ENCODE measurements around the gene RXFP4.

The RXFP4 gene

DNA sequence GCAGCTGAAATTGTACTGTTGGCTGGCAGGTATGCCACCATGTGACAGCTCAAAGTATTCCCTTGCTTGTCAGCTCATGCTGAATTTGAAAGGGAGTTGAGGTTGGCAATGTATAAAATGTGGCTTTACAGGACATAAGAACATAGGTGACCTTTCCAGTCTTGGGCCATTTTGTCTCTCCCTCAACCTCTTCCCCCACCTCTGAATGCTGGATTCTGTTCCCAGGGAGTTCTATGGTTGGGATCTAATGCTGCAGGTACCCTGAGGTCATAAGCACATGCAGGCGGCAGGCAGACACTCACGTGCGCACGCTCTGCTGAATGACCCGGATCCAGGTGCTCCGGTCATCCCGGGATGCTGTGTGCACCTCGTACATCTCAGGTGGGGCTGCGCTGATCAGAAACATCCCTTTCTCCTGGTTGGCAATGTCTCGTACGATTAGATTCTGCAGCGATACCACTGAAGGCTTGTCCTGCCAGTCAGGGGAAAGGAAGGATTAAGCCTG is 16.0 kb downstream of the RXFP4 start:
- H3K36me3 Mint-ChIP-seq, result peaks cover 63% of the 10 kb centered on the region
- H3K4me1 Mint-ChIP-seq, result peaks cover 21% of the 10 kb centered on the region
- H3K9me3 Mint-ChIP-seq, result no peaks in the 10 kb centered on the region
- H3K27me3 Mint-ChIP-seq, result no peaks in the 10 kb centered on the region
- H3K27ac Mint-ChIP-seq, result peak overlapping the region; percentile 61
- no peak overlapping the region for H3K4me3 Mint-ChIP-seq
- DNase-seq, result no peak
- CTCF ChIA-PET, result interaction anchor here (0.8 to 1.2 kb wide), 4 partner anchors 11 to 32 kb away, joined by 3 to 4 read pairs (median 4); no protein-coding TSS in a partner anchor

GRCh38 chr1:155960081-155960745 is 18.8 kb downstream of the RXFP4 start:
- CTCF ChIA-PET, result no interaction called here
- peaks cover 30% of the 10 kb centered on the region for H3K4me1 Mint-ChIP-seq
- peaks cover 62% of the 10 kb centered on the region for H3K36me3 Mint-ChIP-seq
- H3K9me3 Mint-ChIP-seq, result no peaks in the 10 kb centered on the region
- H3K27ac Mint-ChIP-seq, result no peak overlapping the region
- no peaks in the 10 kb centered on the region for H3K27me3 Mint-ChIP-seq
- no peak overlapping the region for H3K4me3 Mint-ChIP-seq
- DNase-seq, result no peak

- no peaks in the 10 kb centered on the region for H3K27me3 Mint-ChIP-seq
- no peak overlapping the region for H3K4me3 Mint-ChIP-seq
- peaks cover 42% of the 10 kb centered on the region for H3K4me1 Mint-ChIP-seq
- H3K9me3 Mint-ChIP-seq, result no peaks in the 10 kb centered on the region
- peak overlapping the region; percentile 60 for H3K27ac Mint-ChIP-seq
- DNase-seq, result no peak
- CTCF ChIA-PET, result interaction anchor here (0.6 to 1.5 kb wide), 4 partner anchors 14 to 110 kb away, joined by 3 to 5 read pairs (median 4); partner anchors contain the start of gene ARHGEF2
- peaks cover 73% of the 10 kb centered on the region for H3K36me3 Mint-ChIP-seq
These were observed 20.5 kb downstream of the RXFP4 start for GRCh38 chr1:155961937-155962336.

GRCh38 chr1:155962599-155963211 is 21.3 kb downstream of the RXFP4 start:
- peaks cover 70% of the 10 kb centered on the region for H3K36me3 Mint-ChIP-seq
- no peak overlapping the region for H3K27ac Mint-ChIP-seq
- peaks cover 50% of the 10 kb centered on the region for H3K4me1 Mint-ChIP-seq
- H3K27me3 Mint-ChIP-seq, result no peaks in the 10 kb centered on the region
- H3K4me3 Mint-ChIP-seq, result no peak overlapping the region
- CTCF ChIA-PET, result interaction anchor here (0.6 to 1.3 kb wide), 5 partner anchors 13 to 111 kb away, joined by 3 to 4 read pairs (median 3); partner anchors contain the start of gene ARHGEF2
- DNase-seq, result no peak
- H3K9me3 Mint-ChIP-seq, result no peaks in the 10 kb centered on the region

- DNase-seq, result no peak
- no peak overlapping the region for H3K4me3 Mint-ChIP-seq
- no peaks in the 10 kb centered on the region for H3K27me3 Mint-ChIP-seq
- peaks cover 65% of the 10 kb centered on the region for H3K4me1 Mint-ChIP-seq
- H3K36me3 Mint-ChIP-seq, result peaks cover 78% of the 10 kb centered on the region
- H3K9me3 Mint-ChIP-seq, result no peaks in the 10 kb centered on the region
- peak overlapping the region; percentile 43 for H3K27ac Mint-ChIP-seq
- CTCF ChIA-PET, result no interaction called here
These were observed 22.8 kb downstream of the RXFP4 start for GRCh38 chr1:155964193-155964592.

DNA sequence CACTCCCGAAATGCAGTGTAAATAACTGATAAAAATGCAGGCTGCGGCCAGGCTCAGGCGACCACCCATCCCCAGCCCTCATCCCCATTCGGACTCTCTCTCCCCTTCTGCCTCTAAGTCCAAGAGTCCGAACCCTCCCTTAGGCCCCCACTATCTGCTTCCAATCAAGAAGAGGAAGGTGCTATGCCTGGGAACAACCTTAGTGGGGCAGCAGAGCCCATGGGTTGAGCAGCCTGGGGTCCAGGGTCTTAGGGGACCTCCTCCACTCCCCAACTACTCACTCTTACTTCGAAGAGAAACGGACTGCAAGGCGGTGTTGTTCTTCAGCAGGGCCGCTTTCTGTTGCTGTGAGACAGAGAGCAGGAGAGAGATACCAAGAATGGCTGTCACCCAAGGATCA is 24.7 kb downstream of the RXFP4 start:
- Mint-ChIP-seq H3K36me3 (peaks cover 75% of the 10 kb centered on the region), H3K9me3 (no peaks in the 10 kb centered on the region), H3K4me3 (no peak overlapping the region), H3K4me1 (peaks cover 75% of the 10 kb centered on the region), H3K27ac (peak overlapping the region; percentile 89), H3K27me3 (no peaks in the 10 kb centered on the region)
- CTCF ChIA-PET, result interaction anchor here (1.0 to 1.6 kb wide), 6 partner anchors 9 to 46 kb away, joined by 3 to 5 read pairs (median 4); partner anchors contain the start of gene ARHGEF2
- no peak for DNase-seq

GRCh38 chr1:155966750-155967149 is 25.3 kb downstream of the RXFP4 start:
- H3K36me3 Mint-ChIP-seq, result peaks cover 70% of the 10 kb centered on the region

GRCh38 chr1:155967341-155968050 is 26.1 kb downstream of the RXFP4 start:
- DNase-seq, result peak; percentile 60
- H3K36me3 Mint-ChIP-seq, result peaks cover 68% of the 10 kb centered on the region
- peak overlapping the region; percentile 63 for H3K4me3 Mint-ChIP-seq
- H3K27me3 Mint-ChIP-seq, result no peaks in the 10 kb centered on the region
- CTCF ChIA-PET, result interaction anchor here (1.0 to 3.2 kb wide), 9 partner anchors 7 to 30 kb away, joined by 3 to 22 read pairs (median 3); partner anchors contain the start of gene ARHGEF2
- H3K9me3 Mint-ChIP-seq, result no peaks in the 10 kb centered on the region
- peaks cover 77% of the 10 kb centered on the region for H3K4me1 Mint-ChIP-seq
- H3K27ac Mint-ChIP-seq, result peak overlapping the region; percentile 89

More at GRCh38 chr1:155966750-155967149, 25.3 kb downstream of the RXFP4 start:
- no peak for DNase-seq
- peaks cover 77% of the 10 kb centered on the region for H3K4me1 Mint-ChIP-seq
- CTCF ChIA-PET, result interaction anchor here (1.0 to 3.2 kb wide), 8 partner anchors 8 to 29 kb away, joined by 3 to 22 read pairs (median 4); partner anchors contain the start of gene ARHGEF2
- H3K27me3 Mint-ChIP-seq, result no peaks in the 10 kb centered on the region
- H3K9me3 Mint-ChIP-seq, result no peaks in the 10 kb centered on the region
- peak overlapping the region; percentile 89 for H3K27ac Mint-ChIP-seq
- H3K4me3 Mint-ChIP-seq, result peak overlapping the region; percentile 40

DNA sequence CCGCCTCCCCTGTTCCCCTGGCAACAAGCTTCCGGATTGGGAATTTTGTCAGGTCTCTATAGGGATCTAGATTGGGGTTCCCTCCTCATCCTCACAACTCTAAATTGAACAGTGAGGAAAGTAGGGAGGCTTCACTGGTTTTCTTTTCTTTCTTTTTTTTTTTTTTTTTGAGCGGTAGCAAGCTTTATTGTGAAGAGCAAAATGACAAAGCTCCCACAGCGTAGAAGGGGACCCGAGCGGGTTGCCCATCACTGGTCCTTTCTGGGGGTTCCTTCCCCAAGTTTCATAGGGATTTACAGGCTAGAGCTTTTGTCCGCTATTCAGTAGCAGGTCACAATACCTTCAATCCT is 26.6 kb downstream of the RXFP4 start:
- peaks cover 77% of the 10 kb centered on the region for H3K4me1 Mint-ChIP-seq
- DNase-seq, result no peak
- H3K27ac Mint-ChIP-seq, result peak overlapping the region; percentile 89
- CTCF ChIA-PET, result interaction anchor here (1.0 to 3.2 kb wide), 6 partner anchors 9 to 30 kb away, joined by 3 to 22 read pairs (median 3); partner anchors contain the start of gene ARHGEF2
- no peaks in the 10 kb centered on the region for H3K27me3 Mint-ChIP-seq
- H3K36me3 Mint-ChIP-seq, result peaks cover 68% of the 10 kb centered on the region
- H3K9me3 Mint-ChIP-seq, result no peaks in the 10 kb centered on the region
- H3K4me3 Mint-ChIP-seq, result peak overlapping the region; percentile 63

DNA sequence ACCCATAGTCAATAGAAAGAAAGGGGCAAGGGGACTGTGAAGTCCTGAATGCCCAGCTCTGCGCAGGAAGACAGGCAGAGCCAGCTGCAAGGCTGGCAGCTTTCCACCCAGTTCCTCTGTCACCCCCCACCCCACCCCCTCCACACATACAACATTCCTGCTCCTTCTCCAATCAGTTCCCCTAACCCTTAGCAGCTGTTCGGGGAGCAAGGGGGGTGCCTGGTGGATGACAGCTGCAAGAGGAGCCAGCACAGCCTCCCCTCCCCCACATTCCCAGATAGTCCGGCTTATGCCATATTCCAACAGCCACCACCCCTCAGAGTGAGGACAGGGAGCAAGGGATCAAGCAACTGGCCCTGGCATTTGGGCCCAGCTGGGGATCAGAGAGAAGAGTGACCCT is 27.2 kb downstream of the RXFP4 start:
- Mint-ChIP-seq H3K36me3 (peaks cover 73% of the 10 kb centered on the region), H3K27ac (peak overlapping the region; percentile 89), H3K27me3 (no peaks in the 10 kb centered on the region), H3K4me3 (peak overlapping the region; percentile 19), H3K9me3 (no peaks in the 10 kb centered on the region), H3K4me1 (peaks cover 83% of the 10 kb centered on the region)
- no peak for DNase-seq
- CTCF ChIA-PET, result interaction anchor here (1.0 to 3.2 kb wide), 4 partner anchors 9 to 31 kb away, joined by 3 to 22 read pairs (median 10); partner anchors contain the start of gene ARHGEF2

DNA sequence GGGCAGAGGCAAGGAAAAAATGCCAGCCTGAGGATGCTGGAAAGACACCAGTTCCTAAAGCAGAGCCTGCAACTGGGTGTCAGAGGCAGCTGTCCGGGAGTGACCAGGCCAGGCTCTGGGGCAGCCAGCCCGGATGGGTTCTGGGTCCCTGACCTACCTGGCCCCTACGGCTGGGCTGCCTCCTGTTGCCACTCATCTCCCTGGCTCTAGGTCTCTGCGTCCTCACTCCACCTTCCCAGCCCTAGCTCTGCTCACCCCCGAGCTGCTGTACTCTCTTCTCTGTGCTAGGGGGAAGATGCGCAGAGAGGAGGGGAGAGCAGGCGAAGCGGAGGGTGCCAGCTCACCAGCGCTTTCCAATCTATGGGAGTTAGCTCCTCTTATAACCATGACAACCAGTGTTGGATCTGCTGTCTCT is 27.9 kb downstream of the RXFP4 start:
- H3K4me1 Mint-ChIP-seq, result peaks cover 89% of the 10 kb centered on the region
- no peak overlapping the region for H3K4me3 Mint-ChIP-seq
- H3K27me3 Mint-ChIP-seq, result no peaks in the 10 kb centered on the region
- peaks cover 73% of the 10 kb centered on the region for H3K36me3 Mint-ChIP-seq
- peak overlapping the region; percentile 77 for H3K27ac Mint-ChIP-seq
- CTCF ChIA-PET, result interaction anchor here (1.0 to 3.2 kb wide), 2 partner anchors 9 to 20 kb away, joined by 3 to 22 read pairs; partner anchors contain the start of gene ARHGEF2
- H3K9me3 Mint-ChIP-seq, result no peaks in the 10 kb centered on the region
- no peak for DNase-seq

DNA sequence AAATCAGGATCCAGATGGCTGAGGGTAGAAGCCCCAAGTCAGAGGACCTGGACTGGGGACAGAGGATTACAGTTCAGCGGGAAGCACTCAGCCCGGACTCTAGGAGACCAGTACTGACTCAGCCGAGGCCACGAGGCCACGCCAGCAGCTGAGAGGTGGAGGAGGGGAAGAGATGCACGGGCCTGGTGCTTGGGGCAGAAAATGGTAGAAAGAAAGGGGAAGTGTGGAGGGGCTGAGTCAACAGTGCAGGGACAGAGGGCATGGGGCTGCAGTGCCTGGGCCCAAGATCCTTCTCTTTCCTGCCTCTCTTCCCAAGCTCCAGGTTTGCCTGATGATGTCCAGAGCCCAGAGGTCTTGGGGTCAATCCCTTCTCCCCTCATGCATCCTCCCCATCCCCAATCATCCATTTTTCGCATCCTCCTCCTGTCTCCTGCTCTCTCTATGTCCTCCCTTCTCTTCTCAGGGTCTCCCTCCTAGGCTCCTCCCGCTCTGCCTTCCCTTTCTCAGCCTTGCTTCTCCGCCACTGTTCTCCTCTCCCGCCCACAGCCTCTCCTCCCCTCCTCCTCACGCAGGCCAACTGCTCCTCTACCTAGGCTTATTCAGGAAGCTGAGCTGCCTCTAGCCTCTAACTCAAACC is 29.2 kb downstream of the RXFP4 start:
- CTCF ChIA-PET, result interaction anchor here (0.8 to 0.9 kb wide), 2 partner anchors 10 to 13 kb away, joined by 3 read pairs; no protein-coding TSS in a partner anchor
- Mint-ChIP-seq H3K36me3 (peaks cover 75% of the 10 kb centered on the region), H3K27me3 (no peaks in the 10 kb centered on the region), H3K9me3 (no peaks in the 10 kb centered on the region), H3K27ac (peak overlapping the region; percentile 77), H3K4me3 (peak overlapping the region; percentile 55), H3K4me1 (peaks cover 97% of the 10 kb centered on the region)
- no peak for DNase-seq

DNA sequence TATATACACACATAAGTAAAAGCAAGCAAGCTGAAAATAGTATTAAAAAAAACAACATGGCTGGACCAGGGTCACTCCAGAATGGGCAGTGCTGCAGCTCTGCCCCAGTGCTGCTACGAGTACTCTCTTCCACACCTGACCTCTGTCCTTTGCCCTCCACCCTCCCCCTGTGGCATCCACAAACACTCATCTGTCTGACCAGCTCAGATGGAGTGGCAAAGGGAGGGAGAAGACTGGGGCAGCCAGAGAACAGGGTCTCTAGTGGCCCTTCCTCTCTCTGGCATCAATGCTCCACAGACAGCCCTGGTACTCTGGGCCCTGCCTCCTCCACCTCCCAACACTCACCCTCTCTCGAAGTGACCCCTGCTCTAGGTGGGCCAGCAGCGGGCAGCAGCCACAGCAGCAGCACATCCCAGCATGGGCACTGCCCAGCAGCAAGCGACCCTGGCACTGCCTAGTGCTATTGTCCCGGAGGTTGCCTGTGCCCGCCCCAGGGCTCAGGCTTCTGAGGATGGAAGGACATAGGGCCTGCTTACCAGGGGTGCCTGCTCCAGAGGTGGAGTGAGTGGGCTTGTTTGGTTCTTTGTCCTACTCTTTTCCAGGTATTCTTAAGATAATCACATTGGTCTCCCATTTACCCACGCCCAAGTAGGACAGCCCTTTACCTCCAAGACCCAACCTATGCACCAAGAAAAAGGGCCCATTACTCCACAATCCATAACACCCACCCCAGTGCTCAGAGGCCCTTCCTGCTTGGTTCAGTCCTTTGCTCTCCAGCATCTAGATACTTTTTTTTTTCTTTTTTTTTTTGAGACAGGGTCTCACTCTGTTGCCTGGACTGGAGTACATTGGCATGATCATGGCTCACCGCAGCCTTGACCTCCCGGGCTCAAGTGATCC is 30.7 kb downstream of the RXFP4 start:
- no peak for DNase-seq
- CTCF ChIA-PET, result no interaction called here
- Mint-ChIP-seq H3K9me3 (no peaks in the 10 kb centered on the region), H3K4me3 (no peak overlapping the region), H3K27ac (peak overlapping the region; percentile 72), H3K4me1 (peaks cover 88% of the 10 kb centered on the region), H3K27me3 (no peaks in the 10 kb centered on the region), H3K36me3 (peaks cover 76% of the 10 kb centered on the region)
